Muscle layer of duodenum (tissue), 2 donors: ENCODE measurements around the gene STEAP3.

Experiments
- H3K27ac ChIP-seq: one replicate; pipeline ENCODE4 v1.7.0; 2013; ENCODE audit warnings: mild to moderate bottlenecking, low read length
- H3K27me3 ChIP-seq: one replicate; pipeline ENCODE4 v1.7.0; 2013; ENCODE audit warnings: low read depth, mild to moderate bottlenecking, control low read depth, low read length
- H3K36me3 ChIP-seq, 2 donors: one replicate each; pipeline ENCODE4 v1.7.0; 2013; ENCODE audit warnings: low read length in 2 of 2, control low read depth in 1 of 2, mild to moderate bottlenecking in 1 of 2; ENCODE audit not compliant: insufficient read depth in 2 of 2, control insufficient read depth in 1 of 2
- H3K4me1 ChIP-seq, 2 donors: one replicate each; pipeline ENCODE4 v1.7.0; 2013; ENCODE audit warnings: low read length in 2 of 2, mild to moderate bottlenecking in 2 of 2, control low read depth in 1 of 2, moderate library complexity in 1 of 2; ENCODE audit not compliant: insufficient read depth in 2 of 2, control insufficient read depth in 1 of 2
- H3K4me3 ChIP-seq, 2 donors: one replicate each; pipeline ENCODE4 v1.7.0; 2013; ENCODE audit warnings: low read length in 2 of 2, low read depth in 1 of 2, mild to moderate bottlenecking in 1 of 2
- H3K9me3 ChIP-seq, 2 donors: one replicate each; pipeline ENCODE4 v1.7.0; 2013; ENCODE audit warnings: low read length in 2 of 2, control low read depth in 1 of 2, mild to moderate bottlenecking in 1 of 2; ENCODE audit not compliant: control insufficient read depth in 1 of 2
- donor health status: healthy.

The STEAP3 gene

DNA sequence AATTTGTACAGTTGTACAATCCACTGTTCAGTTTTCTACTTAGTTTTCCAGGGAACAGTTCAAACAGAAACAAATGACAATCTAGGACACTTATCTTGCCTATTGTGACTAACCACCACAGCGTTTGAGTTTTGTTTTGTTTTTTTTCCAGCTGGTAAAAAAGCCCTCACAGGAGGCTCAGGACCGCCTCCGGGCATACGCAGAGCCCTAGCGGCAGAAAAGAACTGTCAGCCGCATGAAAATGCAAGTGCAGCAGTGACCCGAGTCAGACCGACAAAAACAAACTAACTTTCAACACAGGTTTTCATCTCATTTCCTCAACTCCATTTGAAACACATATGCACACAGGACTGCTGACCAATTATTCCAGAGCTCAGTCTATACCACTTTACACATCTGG lies 68.6 kb downstream of the STEAP3 start:
- H3K9me3 ChIP-seq = no peaks in the 10 kb centered on the region
- peaks cover 0 to 10% of the 10 kb centered on the region in 2 donors for H3K4me1 ChIP-seq
- H3K4me3 ChIP-seq = no peak overlapping the region
- H3K36me3 ChIP-seq = peaks cover 0 to 4% of the 10 kb centered on the region in 2 donors
- no peak overlapping the region for H3K27ac ChIP-seq
- no peaks in the 10 kb centered on the region for H3K27me3 ChIP-seq

DNA sequence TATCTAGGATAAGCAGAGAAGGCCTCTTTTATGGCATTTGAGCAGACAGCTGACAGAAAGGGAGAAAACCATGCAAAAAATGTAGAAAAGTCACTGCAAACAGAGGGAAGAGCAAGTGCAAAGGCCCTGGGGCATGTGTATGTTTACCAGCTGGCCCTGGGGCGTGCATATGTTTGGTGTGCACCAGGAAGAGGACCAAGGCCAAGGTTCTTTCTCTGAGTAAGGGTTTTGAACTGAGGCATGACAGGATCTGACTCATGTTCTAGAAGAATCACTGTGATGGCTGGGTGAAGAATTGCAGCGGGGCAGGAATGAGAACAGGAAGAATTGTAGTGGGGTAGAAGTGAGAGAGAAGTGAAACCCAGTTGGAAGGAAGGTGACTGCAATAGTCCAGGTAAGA lies 69.6 kb downstream of the STEAP3 start:
- Histone ChIP-seq H3K4me3 (no peak overlapping the region), H3K27me3 (no peaks in the 10 kb centered on the region), H3K9me3 (no peaks in the 10 kb centered on the region), H3K27ac (no peak overlapping the region), H3K36me3 (peaks cover 0 to 4% of the 10 kb centered on the region in 2 donors), H3K4me1 (peaks cover 0 to 10% of the 10 kb centered on the region in 2 donors)

DNA sequence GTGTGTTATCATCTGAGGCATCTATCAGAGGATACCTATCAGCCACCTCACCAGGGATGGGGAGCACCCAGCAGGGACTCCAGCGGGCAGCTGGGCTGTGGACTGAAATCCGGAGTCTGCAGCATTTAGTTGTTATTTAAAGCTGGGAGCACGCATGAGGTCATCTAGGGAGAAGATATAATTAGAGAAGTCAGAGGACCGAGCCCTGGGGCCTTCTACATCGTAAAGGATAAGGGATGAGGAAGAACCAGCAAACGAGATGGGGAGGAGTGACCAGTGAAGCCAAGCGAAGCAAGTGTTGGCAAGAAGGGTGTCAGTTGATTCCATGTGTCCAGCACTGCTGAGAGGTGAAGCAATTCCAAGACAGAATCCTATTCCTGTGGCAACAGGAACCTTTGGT lies 70.3 kb downstream of the STEAP3 start:
- Histone ChIP-seq H3K27ac (no peak overlapping the region), H3K4me3 (no peak overlapping the region), H3K4me1 (peaks cover 0 to 10% of the 10 kb centered on the region in 2 donors), H3K9me3 (no peaks in the 10 kb centered on the region), H3K27me3 (no peaks in the 10 kb centered on the region), H3K36me3 (peaks cover 0 to 4% of the 10 kb centered on the region in 2 donors)

DNA sequence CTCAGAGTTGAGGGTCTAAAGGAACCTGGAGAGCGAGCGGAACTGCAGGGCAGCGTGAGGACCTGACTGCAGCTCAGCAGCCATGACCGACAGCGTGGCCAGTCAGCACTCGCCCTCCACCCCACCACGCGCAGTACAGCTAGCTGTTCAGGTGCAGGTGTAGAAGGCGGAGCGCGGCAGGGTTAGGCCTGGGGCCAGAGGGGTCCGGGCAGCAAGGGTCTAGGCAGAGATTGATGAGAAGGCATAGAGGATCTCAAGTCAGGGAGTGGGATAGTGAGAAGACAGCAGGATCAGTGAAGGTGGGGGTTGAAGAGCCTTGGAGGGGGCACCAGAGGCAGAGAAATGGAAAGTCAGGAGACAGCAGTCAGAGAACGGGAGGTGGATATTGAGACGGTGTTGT lies 71.0 kb downstream of the STEAP3 start:
- H3K4me3 ChIP-seq = no peak overlapping the region

DNA sequence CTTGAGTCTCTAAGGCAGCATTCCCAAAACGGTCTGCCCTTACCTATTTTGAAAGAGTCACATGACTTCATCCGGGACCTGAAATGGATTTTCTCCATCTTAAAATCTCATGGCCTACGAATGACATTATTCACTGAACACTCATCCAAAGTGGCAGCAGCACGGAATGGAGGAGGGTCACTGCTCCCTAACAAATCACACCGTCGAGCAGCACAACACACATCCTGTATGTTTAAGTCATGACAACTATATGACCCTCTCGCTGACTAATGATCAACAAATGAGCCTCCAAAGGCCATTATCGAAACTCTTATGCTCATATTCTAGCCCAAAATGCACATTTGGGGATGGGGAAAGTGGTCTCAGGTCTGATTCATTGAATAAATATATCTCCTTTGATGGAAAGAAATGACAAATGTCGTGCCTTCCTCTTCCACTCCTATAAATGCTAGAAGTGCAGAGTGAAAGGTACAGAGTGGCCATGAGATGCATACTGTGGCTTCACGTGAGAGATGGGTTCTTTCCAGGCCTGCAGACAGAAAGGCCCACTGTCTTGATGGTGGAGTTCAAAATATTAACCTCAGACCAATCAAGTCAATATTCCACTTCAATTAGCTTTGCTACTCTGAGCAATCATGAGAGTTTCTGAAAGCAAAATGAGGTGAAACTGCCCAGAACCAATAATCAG lies 72.2 kb downstream of the STEAP3 start:
- H3K9me3 ChIP-seq = no peaks in the 10 kb centered on the region
- no peak overlapping the region for H3K27ac ChIP-seq
- H3K27me3 ChIP-seq = no peaks in the 10 kb centered on the region
- H3K36me3 ChIP-seq = peaks cover 0 to 4% of the 10 kb centered on the region in 2 donors
- H3K4me1 ChIP-seq = peaks cover 0 to 5% of the 10 kb centered on the region in 2 donors
- H3K4me3 ChIP-seq = no peak overlapping the region

More for the DNA sequence above, 71.0 kb downstream of the STEAP3 start:
- Histone ChIP-seq H3K4me1 (peaks cover 0 to 9% of the 10 kb centered on the region in 2 donors), H3K36me3 (peaks cover 0 to 4% of the 10 kb centered on the region in 2 donors), H3K9me3 (no peaks in the 10 kb centered on the region), H3K27me3 (no peaks in the 10 kb centered on the region), H3K27ac (no peak overlapping the region)

DNA sequence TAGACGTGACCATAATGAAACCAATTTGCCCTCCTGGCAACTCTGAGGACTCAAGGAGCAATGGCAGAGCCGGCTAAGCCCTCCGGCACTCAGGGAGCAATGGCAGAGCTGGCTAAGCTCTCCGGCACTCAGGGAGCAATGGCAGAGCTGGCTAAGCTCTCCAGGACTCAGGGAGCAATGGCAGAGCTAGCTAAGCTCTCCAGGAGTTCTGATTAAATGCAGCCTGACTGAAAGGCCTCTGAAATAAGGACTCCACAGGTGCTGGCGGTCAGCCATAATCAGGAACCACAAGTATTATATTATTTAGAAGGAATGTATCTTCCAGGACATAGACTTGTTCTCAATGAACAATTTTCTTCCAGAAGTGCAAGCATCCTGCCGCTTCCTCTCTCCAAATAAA lies 77.8 kb downstream of the STEAP3 start:
- Histone ChIP-seq H3K4me1 (no peaks in the 10 kb centered on the region), H3K27ac (no peak overlapping the region), H3K27me3 (no peaks in the 10 kb centered on the region), H3K4me3 (no peak overlapping the region), H3K9me3 (no peaks in the 10 kb centered on the region), H3K36me3 (peaks cover 0 to 4% of the 10 kb centered on the region in 2 donors)

DNA sequence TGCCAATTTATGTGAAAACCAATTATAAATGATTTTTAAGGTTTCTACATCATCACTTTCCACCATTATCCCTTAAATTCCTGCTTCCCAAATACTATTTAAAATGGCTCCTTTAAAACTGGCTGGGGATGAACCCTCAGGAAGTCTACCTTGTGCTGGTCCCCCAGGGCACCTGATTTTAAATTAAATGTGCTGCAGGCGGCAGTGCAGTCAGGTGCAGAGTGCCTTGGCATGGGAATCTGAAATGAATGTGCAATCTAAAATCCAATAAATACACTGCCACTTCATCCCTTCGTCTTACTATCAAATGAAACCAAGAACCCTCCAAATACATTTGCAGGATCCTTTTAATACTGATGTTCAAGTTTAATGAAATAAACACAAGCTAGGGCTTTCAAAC lies 81.2 kb downstream of the STEAP3 start:
- no peaks in the 10 kb centered on the region for H3K9me3 ChIP-seq
- no peak overlapping the region for H3K4me3 ChIP-seq
- no peaks in the 10 kb centered on the region for H3K36me3 ChIP-seq
- no peaks in the 10 kb centered on the region for H3K27me3 ChIP-seq
- H3K4me1 ChIP-seq = no peaks in the 10 kb centered on the region
- H3K27ac ChIP-seq = no peak overlapping the region

DNA sequence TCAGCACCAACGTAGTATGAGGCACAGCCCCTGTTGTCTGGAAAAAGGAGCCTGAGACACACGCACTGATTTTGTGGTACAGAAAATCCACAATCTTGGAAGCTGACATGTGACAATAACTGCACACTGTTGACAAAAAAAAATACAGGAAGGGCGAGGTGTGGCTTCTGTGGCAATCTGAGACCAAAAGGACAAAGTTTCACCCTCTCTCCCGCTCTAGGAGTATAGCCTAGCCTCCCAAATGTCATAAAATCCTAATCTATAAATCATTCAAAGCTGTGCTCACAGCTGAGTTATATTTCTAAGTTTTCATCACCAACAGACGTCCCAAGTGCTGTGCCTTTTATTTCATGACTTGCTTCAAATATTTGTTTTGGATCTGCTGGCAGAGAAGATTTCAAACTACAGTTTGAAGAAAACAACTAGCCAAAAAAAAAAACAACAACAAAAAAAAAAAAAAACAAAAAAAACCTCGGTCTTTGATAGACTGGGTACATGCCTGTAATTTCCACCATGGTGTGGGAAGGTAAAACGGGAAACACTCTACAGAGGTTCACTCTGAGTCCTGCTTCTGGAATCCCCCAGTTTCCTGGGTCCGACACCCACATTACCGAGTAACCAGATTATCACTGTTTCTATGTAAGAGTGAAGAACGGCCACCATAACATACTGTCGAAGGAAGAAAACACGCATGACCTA lies 82.0 kb downstream of the STEAP3 start:
- no peak overlapping the region for H3K27ac ChIP-seq
- H3K27me3 ChIP-seq = no peaks in the 10 kb centered on the region
- H3K36me3 ChIP-seq = no peaks in the 10 kb centered on the region
- H3K9me3 ChIP-seq = no peaks in the 10 kb centered on the region
- no peaks in the 10 kb centered on the region for H3K4me1 ChIP-seq
- H3K4me3 ChIP-seq = no peak overlapping the region

DNA sequence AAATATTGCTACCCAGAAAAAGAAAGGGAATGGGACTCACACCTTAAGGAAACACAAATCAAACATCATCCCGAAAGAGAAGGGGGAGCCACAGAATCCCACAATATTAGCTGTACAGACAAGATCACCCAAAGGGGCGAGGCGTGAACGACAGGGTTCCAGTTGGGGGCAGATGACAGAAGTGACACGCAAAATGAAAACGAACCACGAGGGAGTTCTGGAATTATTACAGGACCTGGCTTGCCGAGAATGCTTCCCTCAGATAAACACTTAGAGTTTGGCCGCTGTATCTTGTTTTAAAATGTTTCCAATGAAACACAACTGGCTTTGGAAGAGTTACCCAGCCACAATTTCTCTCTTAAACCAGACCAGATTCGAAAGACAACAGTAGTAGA lies 82.6 kb downstream of the STEAP3 start:
- no peak overlapping the region for H3K4me3 ChIP-seq
- H3K27me3 ChIP-seq = no peaks in the 10 kb centered on the region
- H3K36me3 ChIP-seq = no peaks in the 10 kb centered on the region
- no peak overlapping the region for H3K27ac ChIP-seq
- no peaks in the 10 kb centered on the region for H3K4me1 ChIP-seq
- H3K9me3 ChIP-seq = no peaks in the 10 kb centered on the region

DNA sequence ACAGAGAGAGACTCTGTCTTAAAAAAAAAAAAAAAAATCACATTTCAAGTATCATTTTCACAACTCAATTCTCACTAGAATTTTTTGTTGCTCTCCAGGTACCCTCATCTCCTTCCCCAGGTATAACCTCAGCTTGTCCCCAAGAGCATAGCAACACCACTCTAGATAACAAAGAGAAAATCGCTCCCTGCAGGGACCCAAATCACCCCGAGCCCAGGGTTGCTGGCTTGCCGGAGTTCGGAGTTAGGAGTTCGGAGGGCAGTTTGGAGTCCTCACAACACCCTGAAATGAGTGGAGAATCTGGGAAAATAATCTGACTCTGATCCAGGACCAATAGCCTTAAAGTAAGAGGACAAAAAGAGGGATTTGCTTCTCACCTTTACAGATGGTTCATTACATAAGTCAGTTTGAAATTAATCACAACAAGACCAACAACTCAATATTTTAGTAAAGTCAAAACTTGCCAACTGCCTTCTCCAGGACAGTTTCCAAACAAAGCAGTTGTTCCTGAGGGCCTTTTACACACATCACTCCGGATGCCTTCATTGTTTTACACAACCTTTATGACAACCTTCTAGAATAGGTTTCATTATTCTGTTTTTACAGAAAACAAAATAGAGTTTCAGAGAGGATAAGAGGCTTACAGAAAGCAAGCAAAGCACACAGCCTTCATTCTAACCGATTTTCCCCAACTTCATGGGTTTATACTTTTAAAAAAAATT lies 83.9 kb downstream of the STEAP3 start:
- Histone ChIP-seq H3K36me3 (no peaks in the 10 kb centered on the region), H3K4me1 (no peaks in the 10 kb centered on the region), H3K9me3 (no peaks in the 10 kb centered on the region), H3K27me3 (no peaks in the 10 kb centered on the region), H3K27ac (no peak overlapping the region), H3K4me3 (no peak overlapping the region)

DNA sequence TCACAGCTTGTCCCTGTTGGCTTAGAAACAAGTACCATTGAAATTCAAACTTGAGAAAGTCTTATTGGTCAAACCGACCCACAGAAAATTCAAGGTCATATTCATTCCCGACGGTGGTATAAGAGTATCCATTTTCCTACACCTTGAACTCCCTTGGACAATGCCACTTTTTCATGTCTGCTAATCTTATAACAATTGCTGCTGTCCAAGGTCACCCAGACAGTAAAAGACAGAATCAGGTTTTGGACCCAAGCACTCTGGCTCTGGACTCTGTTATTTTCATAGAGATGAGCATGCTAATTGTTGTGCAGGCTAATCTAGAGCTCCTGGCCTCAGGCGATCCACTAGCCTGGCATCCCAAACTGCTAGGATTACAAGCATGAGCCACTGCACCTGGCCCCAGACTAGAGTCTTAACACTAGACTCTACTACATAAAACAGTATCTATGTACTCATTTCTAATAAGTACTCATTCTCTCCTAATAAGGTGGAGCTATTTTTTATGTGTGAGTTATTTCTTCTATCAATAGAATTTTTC lies 85.2 kb downstream of the STEAP3 start:
- Histone ChIP-seq H3K27ac (no peak overlapping the region), H3K4me3 (no peak overlapping the region), H3K4me1 (no peaks in the 10 kb centered on the region), H3K36me3 (no peaks in the 10 kb centered on the region), H3K9me3 (no peaks in the 10 kb centered on the region), H3K27me3 (no peaks in the 10 kb centered on the region)
